ENCODE data around the gene TMEM30B. TPM values are rescaled to one million over a fixed set of nuclear protein-coding genes. Genes with fewer than 3 reads are reported as not detected.
"Not testable (repeated sequence)": the region's sequence is repeated elsewhere in the genome, so short reads cannot be mapped to it uniquely, and the experiment has no call there.

TMEM30B gene
- total RNA-seq, 2 donors from 2014 or later = 0.81 to 1.2 TPM

- Mint-ChIP-seq H3K4me1 (ENCODE audit: low read depth in 2 of 2) (peaks cover 17 to 24% of the 10 kb centered on the region in 2 donors), H3K36me3 (peaks cover 21% of the 10 kb centered on the region)
- H3K27me3 Mint-ChIP-seq; ATAC-seq; H3K27ac Mint-ChIP-seq; DNase-seq (ENCODE audit: low spot score); H3K4me3 Mint-ChIP-seq; H3K9me3 Mint-ChIP-seq: not testable (repeated sequence)
These were observed 39.0 kb upstream of the TMEM30B start for GRCh38 chr14:61320170-61320569.

- H3K27ac Mint-ChIP-seq = no peak overlapping the region
- DNase-seq (ENCODE audit: low spot score) (no peak), ATAC-seq (no peak)
- H3K9me3 Mint-ChIP-seq = no peaks in the 10 kb centered on the region
- no peak overlapping the region for H3K4me3 Mint-ChIP-seq
- no peaks in the 10 kb centered on the region for H3K27me3 Mint-ChIP-seq
- H3K4me1 Mint-ChIP-seq (ENCODE audit: low read depth in 2 of 2) = peaks cover 13 to 19% of the 10 kb centered on the region in 2 donors
- H3K36me3 Mint-ChIP-seq = peaks cover 21% of the 10 kb centered on the region
These were observed 38.6 kb upstream of the TMEM30B start for GRCh38 chr14:61319706-61320105.

- Mint-ChIP-seq H3K27ac (no peak overlapping the region), H3K36me3 (peaks cover 23% of the 10 kb centered on the region), H3K27me3 (no peaks in the 10 kb centered on the region), H3K4me1 (ENCODE audit: low read depth in 2 of 2) (peaks cover 10 to 15% of the 10 kb centered on the region in 2 donors), H3K9me3 (no peaks in the 10 kb centered on the region), H3K4me3 (no peak overlapping the region)
- DNase-seq (ENCODE audit: low spot score) = no peak
- no peak for ATAC-seq
These were observed 37.9 kb upstream of the TMEM30B start for GRCh38 chr14:61319086-61319485.

- Mint-ChIP-seq H3K36me3 (peaks cover 17% of the 10 kb centered on the region), H3K27me3 (no peaks in the 10 kb centered on the region), H3K27ac (peak overlapping the region in 1 of 2 donors; percentile 27), H3K9me3 (peaks cover 3% of the 10 kb centered on the region), H3K4me3 (no peak overlapping the region), H3K4me1 (ENCODE audit: low read depth in 2 of 2) (peaks cover 10 to 14% of the 10 kb centered on the region in 2 donors)
- no peak for DNase-seq (ENCODE audit: low spot score)
- no peak for ATAC-seq
These were observed 34.2 kb upstream of the TMEM30B start for GRCh38 chr14:61315313-61315712.

GRCh38 chr14:61308701-61309100 lies 27.6 kb upstream of the TMEM30B start:
- not testable (repeated sequence) for ATAC-seq; H3K27ac Mint-ChIP-seq; DNase-seq (ENCODE audit: low spot score); H3K4me3 Mint-ChIP-seq; H3K9me3 Mint-ChIP-seq; H3K27me3 Mint-ChIP-seq
- H3K4me1 Mint-ChIP-seq (ENCODE audit: low read depth in 2 of 2) = peaks cover 16 to 29% of the 10 kb centered on the region in 2 donors
- H3K36me3 Mint-ChIP-seq = peaks cover 36% of the 10 kb centered on the region

- ATAC-seq (no peak), DNase-seq (ENCODE audit: low spot score) (no peak)
- H3K36me3 Mint-ChIP-seq = peaks cover 36% of the 10 kb centered on the region
- H3K27me3 Mint-ChIP-seq = no peaks in the 10 kb centered on the region
- H3K4me3 Mint-ChIP-seq = no peak overlapping the region
- H3K4me1 Mint-ChIP-seq (ENCODE audit: low read depth in 2 of 2) = peaks cover 16 to 29% of the 10 kb centered on the region in 2 donors
- H3K27ac Mint-ChIP-seq = no peak overlapping the region
- peaks cover 7% of the 10 kb centered on the region for H3K9me3 Mint-ChIP-seq
These were observed 27.1 kb upstream of the TMEM30B start for GRCh38 chr14:61308198-61308597.

GRCh38 chr14:61304688-61305087 lies 23.6 kb upstream of the TMEM30B start:
- DNase-seq (ENCODE audit: low spot score) = no peak
- no peak overlapping the region for H3K27ac Mint-ChIP-seq
- no peak for ATAC-seq
- peaks cover 4% of the 10 kb centered on the region for H3K9me3 Mint-ChIP-seq
- H3K4me3 Mint-ChIP-seq = no peak overlapping the region
- H3K4me1 Mint-ChIP-seq (ENCODE audit: low read depth in 2 of 2) = peaks cover 13 to 15% of the 10 kb centered on the region in 2 donors
- peaks cover 18% of the 10 kb centered on the region for H3K36me3 Mint-ChIP-seq
- no peaks in the 10 kb centered on the region for H3K27me3 Mint-ChIP-seq

- Mint-ChIP-seq H3K27me3 (no peaks in the 10 kb centered on the region), H3K27ac (peak overlapping the region in 1 of 2 donors; percentile 20), H3K4me3 (no peak overlapping the region), H3K4me1 (ENCODE audit: low read depth in 2 of 2) (peaks cover 24 to 32% of the 10 kb centered on the region in 2 donors), H3K9me3 (no peaks in the 10 kb centered on the region), H3K36me3 (peaks cover 4% of the 10 kb centered on the region)
- no peak for DNase-seq (ENCODE audit: low spot score)
- no peak for ATAC-seq
These were observed 19.6 kb upstream of the TMEM30B start for GRCh38 chr14:61300754-61301153.

GRCh38 chr14:61300209-61300608 lies 19.1 kb upstream of the TMEM30B start:
- no peak overlapping the region for H3K4me3 Mint-ChIP-seq
- H3K27ac Mint-ChIP-seq = no peak overlapping the region
- H3K9me3 Mint-ChIP-seq = no peaks in the 10 kb centered on the region

GRCh38 chr14:61298824-61299223 lies 17.7 kb upstream of the TMEM30B start:
- Mint-ChIP-seq H3K36me3 (no peaks in the 10 kb centered on the region), H3K27me3 (no peaks in the 10 kb centered on the region), H3K4me1 (ENCODE audit: low read depth in 2 of 2) (peaks cover 24 to 32% of the 10 kb centered on the region in 2 donors), H3K9me3 (no peaks in the 10 kb centered on the region), H3K4me3 (no peak overlapping the region), H3K27ac (peak overlapping the region in 1 of 2 donors; percentile 36)
- ATAC-seq = no peak
- DNase-seq (ENCODE audit: low spot score) = no peak

More at GRCh38 chr14:61300209-61300608, 19.1 kb upstream of the TMEM30B start:
- no peak for ATAC-seq
- no peaks in the 10 kb centered on the region for H3K36me3 Mint-ChIP-seq
- H3K27me3 Mint-ChIP-seq = no peaks in the 10 kb centered on the region
- DNase-seq (ENCODE audit: low spot score) = no peak
- peaks cover 24 to 32% of the 10 kb centered on the region in 2 donors for H3K4me1 Mint-ChIP-seq (ENCODE audit: low read depth in 2 of 2)

GRCh38 chr14:61297581-61297980 lies 16.4 kb upstream of the TMEM30B start:
- H3K9me3 Mint-ChIP-seq = no peaks in the 10 kb centered on the region
- H3K36me3 Mint-ChIP-seq = no peaks in the 10 kb centered on the region
- peaks cover 24 to 32% of the 10 kb centered on the region in 2 donors for H3K4me1 Mint-ChIP-seq (ENCODE audit: low read depth in 2 of 2)
- no peaks in the 10 kb centered on the region for H3K27me3 Mint-ChIP-seq
- DNase-seq (ENCODE audit: low spot score) (no peak), ATAC-seq (no peak)
- peak overlapping the region; percentile 6 for H3K27ac Mint-ChIP-seq
- H3K4me3 Mint-ChIP-seq = no peak overlapping the region

GRCh38 chr14:61296719-61297502 lies 15.8 kb upstream of the TMEM30B start:
- no peaks in the 10 kb centered on the region for H3K36me3 Mint-ChIP-seq
- no peak for ATAC-seq
- no peaks in the 10 kb centered on the region for H3K9me3 Mint-ChIP-seq
- H3K4me1 Mint-ChIP-seq (ENCODE audit: low read depth in 2 of 2) = peaks cover 24 to 32% of the 10 kb centered on the region in 2 donors
- no peaks in the 10 kb centered on the region for H3K27me3 Mint-ChIP-seq
- peak overlapping the region in 1 of 2 donors; percentile 53 for H3K27ac Mint-ChIP-seq
- no peak for DNase-seq (ENCODE audit: low spot score)
- no peak overlapping the region for H3K4me3 Mint-ChIP-seq

- no peaks in the 10 kb centered on the region for H3K27me3 Mint-ChIP-seq
- no peak for DNase-seq (ENCODE audit: low spot score)
- peaks cover 24 to 32% of the 10 kb centered on the region in 2 donors for H3K4me1 Mint-ChIP-seq (ENCODE audit: low read depth in 2 of 2)
- no peak overlapping the region for H3K4me3 Mint-ChIP-seq
- ATAC-seq = no peak
- no peaks in the 10 kb centered on the region for H3K36me3 Mint-ChIP-seq
- H3K9me3 Mint-ChIP-seq = no peaks in the 10 kb centered on the region
- H3K27ac Mint-ChIP-seq = peak overlapping the region in 1 of 2 donors; percentile 53
These were observed 15.0 kb upstream of the TMEM30B start for GRCh38 chr14:61296151-61296550.

- no peak overlapping the region for H3K27ac Mint-ChIP-seq
- H3K4me1 Mint-ChIP-seq (ENCODE audit: low read depth in 2 of 2) = peaks cover 5 to 6% of the 10 kb centered on the region in 2 donors
- H3K4me3 Mint-ChIP-seq = no peak overlapping the region
- H3K36me3 Mint-ChIP-seq = no peaks in the 10 kb centered on the region
- no peak for DNase-seq (ENCODE audit: low spot score)
- H3K9me3 Mint-ChIP-seq = no peaks in the 10 kb centered on the region
- ATAC-seq = no peak
- H3K27me3 Mint-ChIP-seq = no peaks in the 10 kb centered on the region
These were observed 9.6 kb upstream of the TMEM30B start for GRCh38 chr14:61290701-61291100.

Measured in natural killer cell treated with Interleukin-12 subunit alpha and Interleukin-12 subunit beta and Interleukin-15 and Interleukin-18, amount 100 ng/mL, for 72 hours (primary cell).